Adipocyte (in vitro differentiated cells): Measurements from ENCODE around the gene ASF1B.

Experiments used
- DNase-seq: peaks from one replicate; pipeline ENCODE4 v3.0.0-alpha.2; 2015; ENCODE audit warnings: low read depth
- H3K27me3 ChIP-seq: replicated peaks from 2 replicates; pipeline ENCODE4 v1.7.0; 2013; ENCODE audit warnings: mild to moderate bottlenecking, low read length, moderate library complexity; ENCODE audit not compliant: control insufficient read depth, insufficient read depth
- H3K36me3 ChIP-seq: 2 replicates; pipeline ENCODE4 v1.7.0; 2013; ENCODE audit warnings: low read length, mild to moderate bottlenecking, moderate library complexity; ENCODE audit not compliant: control insufficient read depth, insufficient read depth, severe bottlenecking
- H3K4me1 ChIP-seq: 2 replicates; pipeline ENCODE4 v1.7.0; 2013; ENCODE audit warnings: mild to moderate bottlenecking, low read length, moderate library complexity; ENCODE audit not compliant: control insufficient read depth, insufficient read depth
- H3K4me3 ChIP-seq: 2 replicates; pipeline ENCODE4 v1.7.0; 2013; ENCODE audit warnings: mild to moderate bottlenecking, low read length, moderate library complexity
- H3K9ac ChIP-seq: 2 replicates; pipeline ENCODE4 v1.7.0; 2013; ENCODE audit warnings: mild to moderate bottlenecking, low read length, moderate library complexity
- H3K9me3 ChIP-seq: 2 replicates; pipeline ENCODE4 v1.7.0; 2013; ENCODE audit warnings: mild to moderate bottlenecking, low read length, moderate library complexity; ENCODE audit not compliant: control insufficient read depth

ASF1B gene

GRCh38 chr19:14078411-14078810, 58.0 kb downstream of the ASF1B start:
- no peaks in the 10 kb centered on the region for H3K27me3 ChIP-seq

GRCh38 chr19:14073925-14074838, 62.2 kb downstream of the ASF1B start:
- Histone ChIP-seq H3K9ac (peak overlapping the region; percentile 87), H3K36me3 (no peaks in the 10 kb centered on the region), H3K4me3 (peak overlapping the region; percentile 88), H3K27me3 (no peaks in the 10 kb centered on the region), H3K9me3 (no peaks in the 10 kb centered on the region), H3K4me1 (peaks cover 35% of the 10 kb centered on the region)
- DNase-seq, result peak; percentile 62

More at GRCh38 chr19:14078411-14078810, 58.0 kb downstream of the ASF1B start:
- no peak overlapping the region for H3K4me3 ChIP-seq
- H3K9ac ChIP-seq, result peak overlapping the region; percentile 22
- H3K36me3 ChIP-seq, result no peaks in the 10 kb centered on the region
- H3K9me3 ChIP-seq, result no peaks in the 10 kb centered on the region
- peaks cover 35% of the 10 kb centered on the region for H3K4me1 ChIP-seq
- no peak for DNase-seq

- no peaks in the 10 kb centered on the region for H3K9me3 ChIP-seq
- peak overlapping the region; percentile 87 for H3K9ac ChIP-seq
- H3K4me1 ChIP-seq, result peaks cover 31% of the 10 kb centered on the region
- peak; percentile 89 for DNase-seq
- H3K36me3 ChIP-seq, result no peaks in the 10 kb centered on the region
- peak overlapping the region; percentile 88 for H3K4me3 ChIP-seq
- H3K27me3 ChIP-seq, result no peaks in the 10 kb centered on the region
Measured at GRCh38 chr19:14073261-14073924, 63.0 kb downstream of the ASF1B start.

DNA sequence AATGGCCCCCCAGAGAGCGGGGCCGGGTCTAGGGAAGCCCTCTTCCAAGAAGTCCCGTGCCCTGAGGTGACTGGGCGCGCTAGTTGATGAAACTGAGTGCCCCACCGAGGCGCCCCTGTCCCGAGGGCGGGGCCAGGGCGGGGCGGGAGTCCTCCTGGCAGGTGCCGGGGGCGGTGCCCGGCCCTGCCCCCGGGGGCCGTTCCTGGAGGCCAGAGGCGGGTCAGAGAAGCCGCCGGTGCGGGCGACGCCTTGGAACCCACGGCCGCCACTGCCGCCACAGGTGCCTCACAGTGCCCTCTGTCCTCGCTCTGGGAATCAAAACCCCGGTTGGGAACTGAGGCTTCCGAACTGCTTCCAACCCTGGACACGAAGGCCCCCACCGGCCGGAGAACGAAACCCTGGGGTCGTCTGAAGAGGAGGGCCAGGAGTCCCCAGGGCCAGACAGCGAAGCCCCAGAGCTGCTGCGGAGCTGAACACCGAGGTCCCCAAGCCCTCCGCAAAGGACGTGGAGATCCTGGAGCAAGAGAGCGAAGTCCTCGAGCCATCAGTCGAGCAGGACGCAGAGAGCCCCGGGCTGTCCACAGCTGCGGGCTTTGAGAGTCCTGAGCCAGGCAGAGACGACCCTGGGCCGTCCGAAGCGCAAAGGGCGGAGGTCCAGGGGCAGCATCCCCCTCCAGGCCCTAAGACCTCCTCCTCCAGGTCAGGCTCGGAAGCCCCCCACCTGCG, 63.7 kb downstream of the ASF1B start, which contains the start of gene MISP3:
Gene MISP3, plus strand, starts transcription at position 252 of the 726 bp plus-strand sequence. CDS start 524 bp downstream, outside the sequence.
- Histone ChIP-seq H3K4me1 (peaks cover 29% of the 10 kb centered on the region), H3K9me3 (no peaks in the 10 kb centered on the region), H3K27me3 (no peaks in the 10 kb centered on the region), H3K36me3 (no peaks in the 10 kb centered on the region), H3K9ac (peak within 1 kb of the TSS; percentile 87), H3K4me3 (peak within 1 kb of the TSS; percentile 88)
- DNase-seq, result peak; percentile 50

GRCh38 chr19:14070268-14071050, 65.9 kb downstream of the ASF1B start:
- no peak overlapping the region for H3K4me3 ChIP-seq
- no peaks in the 10 kb centered on the region for H3K36me3 ChIP-seq
- H3K9ac ChIP-seq, result no peak overlapping the region
- H3K9me3 ChIP-seq, result no peaks in the 10 kb centered on the region
- H3K4me1 ChIP-seq, result peaks cover 28% of the 10 kb centered on the region
- no peak for DNase-seq
- H3K27me3 ChIP-seq, result no peaks in the 10 kb centered on the region
